ELR (cell line): Measurements from ENCODE around the gene TRPT1.
"Not testable (repeated sequence)": the region's sequence is repeated elsewhere in the genome, so short reads cannot be mapped to it uniquely, and the experiment has no call there.

Experiments
- DNase-seq: peaks from one replicate; pipeline ENCODE4 v3.0.0-alpha.2; 2015; ENCODE audit warnings: low read depth

Gene TRPT1

DNA sequence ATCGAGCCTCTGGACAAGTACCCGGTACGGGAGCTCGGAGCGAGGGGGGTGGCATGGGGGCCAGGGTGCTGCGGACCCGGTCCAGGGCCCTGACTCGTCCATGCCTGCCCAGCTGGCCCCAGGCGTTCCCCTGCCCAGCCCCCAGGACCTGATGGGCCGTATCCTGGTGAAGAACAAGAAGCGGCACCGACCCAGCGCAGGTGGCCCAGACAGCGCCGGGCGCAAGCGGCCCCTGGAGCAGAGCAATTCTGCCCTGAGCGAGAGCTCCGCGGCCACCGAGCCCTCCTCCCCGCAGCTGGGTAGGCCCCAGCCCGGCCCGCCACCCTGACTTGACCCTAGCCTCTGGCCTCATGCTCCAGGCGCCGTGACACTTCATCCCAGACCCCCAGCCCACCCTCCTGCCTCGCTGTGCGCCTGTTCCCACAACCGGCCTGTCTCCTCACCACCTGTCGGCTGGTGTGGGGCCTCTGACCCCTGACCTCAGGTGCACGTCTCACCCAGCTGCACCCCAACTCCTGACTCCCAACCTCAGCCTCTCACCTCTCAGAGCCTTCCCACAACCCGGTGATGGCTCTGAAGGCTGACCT is 33.1 kb upstream of the TRPT1 start:
- DNase-seq = no peak

DNA sequence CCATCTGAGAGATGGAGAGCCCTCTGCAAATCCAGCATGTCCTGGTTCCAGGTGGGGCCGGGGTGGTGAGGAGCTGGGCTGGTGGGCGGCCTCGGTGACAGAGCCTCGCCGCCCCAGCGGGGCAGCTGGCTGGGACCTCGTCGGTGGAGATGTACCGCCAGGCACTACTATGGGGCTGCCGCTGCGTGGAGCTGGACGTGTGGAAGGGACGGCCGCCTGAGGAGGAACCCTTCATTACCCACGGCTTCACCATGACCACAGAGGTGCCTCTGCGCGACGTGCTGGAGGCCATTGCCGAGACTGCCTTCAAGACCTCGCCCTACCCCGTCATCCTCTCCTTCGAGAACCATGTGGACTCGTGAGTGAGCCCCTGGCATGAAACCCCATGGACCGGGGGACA is 32.4 kb upstream of the TRPT1 start:
- DNase-seq = no peak

DNA sequence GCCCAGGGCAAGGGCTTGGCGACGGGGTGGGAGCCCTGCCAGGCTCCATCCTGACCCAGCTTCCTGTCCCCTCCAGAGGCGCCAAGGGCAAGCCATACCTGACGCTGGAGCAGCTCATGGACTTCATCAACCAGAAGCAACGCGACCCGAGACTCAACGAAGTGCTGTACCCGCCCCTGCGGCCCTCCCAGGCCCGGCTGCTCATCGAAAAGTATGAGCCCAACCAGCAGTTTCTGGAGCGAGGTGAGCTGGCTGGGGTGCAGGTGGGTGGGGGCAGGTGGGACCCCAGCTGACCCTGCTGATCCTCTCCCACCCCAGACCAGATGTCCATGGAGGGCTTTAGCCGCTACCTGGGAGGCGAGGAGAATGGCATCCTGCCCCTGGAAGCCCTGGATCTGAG is 30.3 kb upstream of the TRPT1 start:
- DNase-seq = no peak

DNA sequence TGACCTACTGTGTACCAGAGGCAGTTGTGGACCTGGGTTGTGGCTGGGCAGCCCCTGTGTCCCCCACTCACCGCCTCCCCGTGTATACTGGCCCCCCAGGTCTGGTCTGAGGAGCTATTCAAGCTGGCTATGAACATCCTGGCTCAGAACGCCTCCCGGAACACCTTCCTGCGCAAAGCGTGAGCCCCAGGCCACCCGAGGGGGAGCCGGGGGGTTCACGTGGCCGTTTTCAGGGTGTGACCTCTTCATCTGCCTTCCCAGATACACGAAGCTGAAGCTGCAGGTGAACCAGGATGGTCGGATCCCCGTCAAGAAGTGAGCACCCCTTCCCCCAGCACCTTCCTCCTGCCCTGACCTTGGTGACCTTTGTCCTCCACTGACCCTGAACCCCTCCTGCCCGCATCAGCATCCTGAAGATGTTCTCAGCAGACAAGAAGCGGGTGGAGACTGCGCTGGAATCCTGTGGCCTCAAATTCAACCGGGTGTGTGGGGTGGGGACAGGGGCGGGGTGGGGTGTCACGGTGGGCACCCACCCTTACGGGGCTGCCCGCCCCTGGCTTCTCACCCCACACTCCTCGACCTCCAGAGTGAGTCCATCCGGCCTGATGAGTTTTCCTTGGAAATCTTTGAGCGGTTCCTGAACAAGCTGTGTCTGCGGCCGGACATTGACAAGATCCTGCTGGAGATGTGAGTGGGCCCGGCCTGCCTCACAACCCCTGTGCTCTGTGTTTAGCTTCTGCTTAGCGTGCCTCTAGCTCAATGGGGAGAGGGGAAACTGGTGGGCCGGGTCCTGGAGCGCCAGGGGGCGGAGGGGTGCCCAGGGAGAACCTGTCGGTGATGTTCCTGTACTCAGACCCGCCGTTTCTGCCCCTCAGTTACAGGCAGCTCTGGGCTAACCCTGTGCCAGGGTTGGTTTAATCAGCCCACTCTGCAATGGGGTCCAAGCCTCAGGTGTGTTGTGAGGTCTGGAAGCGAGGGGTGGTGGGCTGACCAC is 29.4 kb upstream of the TRPT1 start:
- no peak for DNase-seq

DNA sequence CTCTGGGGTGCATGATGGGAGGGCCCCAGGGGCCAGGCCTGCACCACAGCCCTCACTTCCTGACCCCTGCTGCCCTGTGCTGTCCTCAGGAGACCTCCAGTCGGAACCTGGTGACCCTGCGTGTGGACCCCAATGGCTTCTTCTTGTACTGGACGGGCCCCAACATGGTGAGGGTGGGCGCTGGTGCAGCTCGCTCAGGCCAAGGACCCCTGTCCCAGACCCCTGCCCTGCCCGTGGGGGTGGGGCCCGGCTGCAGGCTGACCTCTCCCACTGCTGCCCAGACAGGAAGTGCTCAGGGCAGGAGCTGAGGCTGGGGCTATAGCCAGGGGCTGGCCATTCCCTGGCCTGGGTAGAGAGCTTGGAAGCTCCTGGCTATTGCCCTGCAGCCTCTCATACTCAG is 28.3 kb upstream of the TRPT1 start:
- DNase-seq = no peak

GRCh38 chr11:64253481-64253880 is 27.5 kb upstream of the TRPT1 start:
- no peak for DNase-seq

DNA sequence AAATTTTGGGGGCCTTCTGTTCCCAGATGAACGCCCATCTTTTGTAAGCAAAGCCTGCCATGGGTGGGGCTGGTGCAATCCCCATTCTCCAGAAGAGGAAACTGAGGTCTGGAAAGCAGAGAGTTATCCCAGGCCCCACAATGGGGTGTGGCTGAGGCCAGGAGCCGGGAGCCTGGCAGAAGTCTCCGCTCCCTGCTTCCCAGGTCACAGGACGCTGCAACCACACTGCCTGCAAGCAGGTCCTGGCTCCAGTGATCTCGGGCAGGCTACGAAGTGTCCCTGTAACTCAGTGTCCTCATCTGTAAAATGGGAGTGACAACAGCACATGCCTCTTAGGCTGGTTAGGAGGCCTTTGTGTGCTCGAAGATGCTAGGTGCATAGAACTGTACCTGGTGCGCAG is 27.1 kb upstream of the TRPT1 start:
- no peak for DNase-seq

GRCh38 chr11:64252003-64252872 is 26.3 kb upstream of the TRPT1 start:
- peak; percentile 78 for DNase-seq

DNA sequence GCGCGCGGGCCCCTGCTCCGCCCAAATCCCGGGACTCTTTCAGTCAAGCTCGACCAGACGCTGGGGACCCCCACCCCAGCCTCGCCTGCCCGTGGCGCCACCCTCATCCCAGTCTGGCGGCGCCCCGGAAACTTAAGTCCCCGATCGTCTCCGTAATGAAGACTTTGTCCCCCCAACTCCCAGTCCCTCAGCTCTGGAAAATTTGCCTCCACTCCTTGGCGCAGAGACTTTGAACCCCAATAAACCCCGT is 25.7 kb upstream of the TRPT1 start:
- DNase-seq = no peak

DNA sequence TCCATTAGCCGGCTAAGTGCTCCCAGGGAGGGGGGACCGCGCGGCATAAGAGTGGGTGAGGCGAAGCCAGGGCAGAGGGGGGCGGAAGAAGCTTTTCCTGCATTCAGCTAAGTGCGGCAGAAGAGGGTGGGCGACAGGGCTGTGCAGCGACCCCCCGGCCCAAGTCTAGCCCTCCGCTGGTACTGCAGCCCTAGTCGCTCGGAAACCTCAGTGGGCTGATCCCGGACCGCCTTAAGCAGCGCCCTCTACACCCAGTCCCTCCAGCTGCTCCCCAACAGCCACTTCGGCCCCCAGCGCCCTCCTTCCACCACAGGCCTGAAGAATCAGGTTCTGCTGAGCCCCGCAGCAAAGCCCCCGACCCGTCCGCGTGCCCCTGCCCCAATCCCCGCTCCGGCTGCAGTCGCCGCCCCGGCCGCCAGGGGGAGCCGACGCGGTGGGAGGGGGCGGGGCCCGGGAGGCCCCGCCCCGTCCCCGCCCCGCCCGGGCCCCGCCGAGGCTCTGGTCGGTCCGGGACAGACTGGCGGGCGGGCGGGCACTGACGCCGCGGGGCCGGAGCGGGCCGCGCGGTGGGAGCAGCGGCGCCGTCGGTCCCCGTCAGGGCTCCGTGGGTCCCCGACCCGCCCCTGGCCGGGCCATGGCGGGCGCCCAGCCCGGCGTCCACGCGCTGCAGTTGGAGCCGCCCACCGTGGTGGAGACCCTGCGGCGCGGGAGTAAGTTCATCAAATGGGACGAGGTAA is 25.2 kb upstream of the TRPT1 start, which contains the start of gene PLCB3:
PLCB3 (plus strand) TSS at position 515 of the 737 bp plus-strand sequence; CDS start at position 635, 120 bp downstream.
- peak; percentile 58 for DNase-seq

DNA sequence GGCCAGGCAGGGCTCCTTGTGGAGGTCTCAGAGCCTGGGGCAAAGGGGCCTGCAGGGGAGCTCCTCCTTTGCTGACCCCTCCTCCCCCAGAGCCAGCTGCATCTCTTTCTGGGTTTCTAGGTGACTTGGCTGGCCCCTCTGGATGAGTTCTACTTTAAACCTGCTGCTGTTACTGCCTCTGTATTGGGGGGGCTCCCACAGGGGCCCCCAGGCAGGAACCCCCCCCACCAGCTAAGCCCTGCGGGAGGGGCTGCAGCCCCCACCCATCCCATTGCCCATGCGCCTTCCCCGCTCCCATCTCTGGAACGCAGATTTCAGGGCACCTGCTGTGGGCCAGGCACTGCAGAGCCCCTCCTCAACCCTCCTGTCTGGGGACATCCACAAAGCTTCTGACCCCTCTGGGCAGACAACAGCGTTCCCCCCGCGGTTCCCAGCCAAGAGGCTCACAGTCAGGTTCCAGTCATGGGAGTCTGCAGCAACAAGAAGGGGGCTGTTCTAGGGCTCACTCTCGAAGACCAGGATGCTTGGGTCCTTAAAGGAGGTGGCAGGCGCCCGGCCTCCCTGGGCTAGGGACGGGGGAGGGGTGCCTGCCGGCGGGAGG is 24.5 kb upstream of the TRPT1 start:
- no peak for DNase-seq

- DNase-seq = no peak
Observed at GRCh38 chr11:64249563-64250414, 23.8 kb upstream of the TRPT1 start.

DNA sequence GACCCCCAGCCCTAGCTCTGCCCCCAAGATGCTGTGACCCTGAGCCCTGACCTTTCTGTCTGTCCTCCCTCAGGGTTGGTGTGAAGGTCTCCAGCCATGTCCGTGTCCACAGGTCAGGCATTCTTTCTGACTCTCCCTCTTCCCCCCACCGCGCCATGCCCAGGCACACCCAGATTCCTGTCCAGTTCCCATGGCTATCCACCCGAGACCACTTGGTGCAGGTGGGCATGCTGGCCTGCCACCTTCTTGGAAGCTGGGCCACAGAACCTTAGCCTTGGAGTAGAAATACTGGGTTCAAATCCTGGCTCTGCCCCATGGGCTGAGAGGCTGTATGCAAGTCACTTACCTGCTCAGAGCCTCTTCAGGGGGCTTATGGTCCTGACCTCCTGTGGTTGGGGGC is 23.1 kb upstream of the TRPT1 start:
- no peak for DNase-seq

DNA sequence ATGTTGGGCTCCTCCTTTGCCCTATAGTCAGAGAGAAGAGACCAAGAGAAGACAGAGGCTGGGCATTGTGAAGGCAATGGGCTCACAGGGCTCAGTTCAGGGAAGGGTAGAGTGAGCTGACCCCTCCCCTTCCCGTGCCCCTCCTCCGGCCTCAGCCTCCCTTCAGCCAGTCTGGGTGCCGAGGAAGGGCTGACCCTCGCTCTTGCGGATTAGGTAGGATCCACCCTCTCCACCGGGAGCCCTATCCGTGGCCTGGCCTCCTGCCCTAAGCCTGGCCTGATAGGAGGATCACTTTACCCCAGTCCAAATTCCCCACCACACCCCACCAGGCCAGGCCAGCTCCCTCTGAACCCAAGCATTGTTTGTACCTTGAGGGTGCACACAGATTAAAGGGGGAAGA is 22.6 kb upstream of the TRPT1 start:
- DNase-seq = no peak

DNA sequence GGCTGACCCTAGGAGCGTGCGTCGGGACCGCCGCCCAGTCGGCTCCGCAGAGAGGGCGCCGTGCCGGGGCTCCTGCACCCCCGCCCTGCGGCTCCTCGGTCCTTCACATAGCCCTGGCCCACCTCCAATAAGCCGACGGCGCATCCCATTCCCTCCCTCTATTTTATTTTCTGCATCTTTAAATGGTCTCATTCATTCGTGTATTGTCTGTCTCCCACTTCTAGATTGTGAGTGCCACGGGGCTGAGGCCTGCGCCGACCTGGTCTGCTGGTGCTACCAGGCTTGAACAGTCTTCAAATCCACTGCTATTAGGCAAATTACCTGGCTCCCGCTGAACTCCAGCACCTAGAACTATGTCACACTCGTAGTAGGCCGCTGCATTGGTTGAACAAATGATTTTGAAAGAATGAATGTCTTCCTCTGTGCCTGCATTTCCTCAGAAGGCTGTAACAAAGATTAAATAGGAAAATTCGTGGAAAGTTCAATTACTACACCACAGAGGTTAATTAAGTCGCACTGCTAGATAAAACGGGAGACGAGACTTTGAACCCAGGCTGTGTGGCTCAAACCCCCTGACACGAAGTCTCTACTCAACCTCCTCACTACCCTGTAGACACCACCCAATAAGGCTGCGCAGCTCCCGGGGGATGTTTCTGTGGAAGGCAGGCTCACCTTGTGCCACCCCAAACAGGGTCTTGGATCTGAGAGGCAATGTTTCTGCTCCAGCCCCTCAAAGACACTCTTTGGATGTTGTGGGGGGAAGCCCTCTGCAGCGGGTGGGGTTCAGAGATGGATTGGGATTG is 21.9 kb upstream of the TRPT1 start:
- no peak for DNase-seq

- DNase-seq = peak; percentile 88
Observed at GRCh38 chr11:64246871-64247728, 21.1 kb upstream of the TRPT1 start, which contains the start of gene PPP1R14B. TSS of gene PPP1R14B (minus strand) at chr11:64246943. CDS start at chr11:64246673, 270 bp downstream.

DNA sequence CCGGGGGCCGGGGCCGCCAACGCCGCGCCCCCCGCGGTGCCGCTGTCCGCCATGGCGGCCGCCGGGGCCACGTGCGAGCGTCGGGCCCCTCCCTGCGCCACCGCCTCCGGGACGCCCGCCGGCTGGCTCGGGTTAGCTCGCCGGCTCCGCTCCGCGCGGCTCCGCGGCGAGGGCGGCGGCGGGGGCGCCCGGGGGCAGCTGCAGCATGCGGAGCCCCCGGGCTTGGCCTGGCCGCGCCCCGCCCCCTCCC is 20.6 kb upstream of the TRPT1 start:
- DNase-seq = not testable (repeated sequence)

- DNase-seq = peak; percentile 97
Observed at GRCh38 chr11:64245797-64246620, 20.0 kb upstream of the TRPT1 start.
